Activated CD8-positive, alpha-beta T cell treated with anti-CD3 and anti-CD28 coated beads for 36 hours (primary cell): ENCODE measurements around the gene GTF2H4. TPM values are rescaled to one million over a fixed set of nuclear protein-coding genes. Genes with fewer than 3 reads are reported as not detected.

ENCODE experiments used
- ATAC-seq: fragments of 200-7000 bp; cut with Tn5 transposase; one replicate; pipeline ENCODE4 v1.10.0; 2021; ENCODE audit warnings: mild to moderate bottlenecking, moderate library complexity
- CTCF ChIA-PET: fragments of 350-600 bp; sonication (Branson Sonifier 250); formaldehyde crosslinking; loops from one replicate; lab custom pipeline; 2021; ENCODE audit warnings: antibody characterized with exemption; lab: Charles Lee
- POLR2A ChIA-PET: fragments of 350-600 bp; sonication (Branson Sonifier 250); formaldehyde crosslinking; loops from one replicate; lab custom pipeline; 2021; ENCODE audit warnings: antibody characterized with exemption; lab: Charles Lee
- DNase-seq: peaks from one replicate; pipeline ENCODE4 v3.0.0-alpha.2; 2020
- H3K27ac Mint-ChIP-seq: one replicate; pipeline ENCODE4 v1.8.0; 2021; ENCODE audit warnings: mild to moderate bottlenecking, mixed read lengths
- H3K27me3 Mint-ChIP-seq: one replicate; pipeline ENCODE4 v1.8.0; 2021; ENCODE audit warnings: mixed read lengths
- H3K36me3 Mint-ChIP-seq: one replicate; pipeline ENCODE4 v1.8.0; 2021; ENCODE audit warnings: low read depth, mixed read lengths
- H3K4me1 Mint-ChIP-seq: one replicate; pipeline ENCODE4 v1.8.0; 2021; ENCODE audit warnings: low read depth, mixed read lengths
- H3K4me3 Mint-ChIP-seq: one replicate; pipeline ENCODE4 v1.8.0; 2021; ENCODE audit warnings: mild to moderate bottlenecking, moderate library complexity, mixed read lengths
- H3K9me3 Mint-ChIP-seq: one replicate; pipeline ENCODE4 v1.8.0; 2021; ENCODE audit warnings: mixed read lengths
- CTCF ChIP-seq: fragments of 200-600 bp; IDR thresholded peaks from one replicate; pipeline ENCODE4 v1.8.0; 2022; ENCODE audit warnings: antibody characterized with exemption, mild to moderate bottlenecking
- intact Hi-C: fragments of 100-400 bp; cut with micrococcal nuclease; formaldehyde crosslinking; loops from one replicate; pipeline ENCODE4 v1.10.0; 2022
- total RNA-seq, 2 experiments: library from RNA; stranded (reverse); gene quantifications; one replicate each; pipeline ENCODE4 v1.2.3, GENCODE V29; 2021

Gene GTF2H4
- total RNA-seq, 2 experiments from 2014 or later = 37.1 to 41.9 TPM

DNA sequence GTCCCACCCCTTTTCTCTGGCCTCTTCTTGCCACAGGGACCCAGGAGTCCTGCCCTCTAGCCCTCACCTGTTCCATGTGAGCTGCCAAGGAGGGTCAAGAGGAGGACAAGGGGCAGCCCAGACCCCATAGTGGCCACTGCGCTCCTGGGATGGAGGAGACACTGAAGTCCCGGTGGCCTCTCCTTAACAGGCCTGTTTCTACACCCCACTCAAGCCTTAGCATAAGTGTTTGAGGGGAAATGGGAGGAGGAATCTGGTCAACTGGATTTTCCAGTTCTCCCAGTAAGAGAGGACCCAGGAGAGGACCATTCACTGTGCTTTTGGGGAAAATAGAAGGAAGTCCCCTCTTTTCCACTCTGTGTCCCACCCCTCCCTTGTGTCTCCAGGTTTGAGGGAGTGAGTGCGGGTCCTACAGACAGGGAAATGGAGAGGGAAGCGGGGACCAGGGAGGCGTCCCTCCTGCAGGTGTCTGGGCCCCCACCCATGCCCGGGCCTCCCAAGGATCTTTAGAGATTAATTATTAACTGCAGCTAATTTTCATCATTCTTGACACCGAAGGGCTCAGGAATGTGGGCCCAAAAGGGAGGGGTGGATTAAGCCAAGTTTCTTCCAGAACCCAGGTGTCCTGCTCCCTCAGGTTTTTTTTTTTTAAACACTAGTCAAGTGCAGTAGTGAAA, 24.1 kb downstream of the GTF2H4 start, which contains the start of gene SFTA2:
Gene SFTA2, minus strand, starts transcription at position 202 of the 677 bp plus-strand sequence. Its CDS starts 74 bp downstream, at position 128.
- CTCF ChIA-PET = interaction anchor here (1.2 kb wide), 1 partner anchor 155 kb away, joined by 5 read pairs; no protein-coding TSS in a partner anchor
- H3K27ac Mint-ChIP-seq = no peak within 1 kb of the TSS
- TF ChIP-seq CTCF = no peak
- intact Hi-C loops = no loop called here
- H3K36me3 Mint-ChIP-seq = peaks cover 21% of the 10 kb centered on the region
- H3K9me3 Mint-ChIP-seq = peaks cover 8% of the 10 kb centered on the region
- no peaks in the 10 kb centered on the region for H3K27me3 Mint-ChIP-seq
- no peak within 1 kb of the TSS for H3K4me3 Mint-ChIP-seq
- DNase-seq (no peak), ATAC-seq (no peak)
- H3K4me1 Mint-ChIP-seq = no peaks in the 10 kb centered on the region
- POLR2A ChIA-PET = no interaction called here

- ATAC-seq = no peak
- H3K4me3 Mint-ChIP-seq = no peak overlapping the region
- ChIA-PET CTCF (no interaction called here), POLR2A (no interaction called here)
- H3K9me3 Mint-ChIP-seq = peaks cover 8% of the 10 kb centered on the region
- no peak for DNase-seq
- no peak overlapping the region for H3K27ac Mint-ChIP-seq
- intact Hi-C loops = no loop called here
- peaks cover 16% of the 10 kb centered on the region for H3K36me3 Mint-ChIP-seq
- no peak for TF ChIP-seq CTCF
- no peaks in the 10 kb centered on the region for H3K4me1 Mint-ChIP-seq
- peaks cover 2% of the 10 kb centered on the region for H3K27me3 Mint-ChIP-seq
Measured at GRCh38 chr6:30932665-30933365, 24.8 kb downstream of the GTF2H4 start.

DNA sequence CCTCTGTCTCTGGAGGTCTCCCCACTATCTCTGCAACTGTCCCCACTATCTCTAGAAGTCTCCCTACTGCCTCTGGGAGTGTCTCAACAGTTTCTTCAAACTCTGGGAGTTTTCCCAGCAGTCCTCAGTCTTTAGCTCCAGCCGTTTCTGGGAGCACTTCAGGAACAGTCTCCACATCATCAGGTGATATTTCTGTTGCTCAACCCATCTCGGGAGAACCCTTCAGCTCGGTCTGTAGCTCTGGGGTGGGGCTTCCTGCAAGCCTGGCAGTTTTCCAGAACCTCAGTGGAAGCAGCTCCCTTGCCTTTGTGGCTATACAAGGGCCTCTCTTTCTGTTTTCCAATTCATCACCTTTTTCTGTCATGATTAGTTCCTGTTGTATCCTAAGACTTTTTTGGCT, 27.0 kb downstream of the GTF2H4 start:
- Mint-ChIP-seq H3K4me1 (no peaks in the 10 kb centered on the region), H3K27me3 (peaks cover 11% of the 10 kb centered on the region), H3K9me3 (no peaks in the 10 kb centered on the region), H3K36me3 (no peaks in the 10 kb centered on the region), H3K27ac (no peak overlapping the region), H3K4me3 (no peak overlapping the region)
- CTCF ChIA-PET = interaction anchor here (1.1 kb wide), 2 partner anchors 17 to 194 kb away, joined by 3 read pairs; no protein-coding TSS in a partner anchor
- POLR2A ChIA-PET = no interaction called here
- no peak for TF ChIP-seq CTCF
- intact Hi-C loops = no loop called here
- DNase-seq = no peak
- ATAC-seq = no peak

DNA sequence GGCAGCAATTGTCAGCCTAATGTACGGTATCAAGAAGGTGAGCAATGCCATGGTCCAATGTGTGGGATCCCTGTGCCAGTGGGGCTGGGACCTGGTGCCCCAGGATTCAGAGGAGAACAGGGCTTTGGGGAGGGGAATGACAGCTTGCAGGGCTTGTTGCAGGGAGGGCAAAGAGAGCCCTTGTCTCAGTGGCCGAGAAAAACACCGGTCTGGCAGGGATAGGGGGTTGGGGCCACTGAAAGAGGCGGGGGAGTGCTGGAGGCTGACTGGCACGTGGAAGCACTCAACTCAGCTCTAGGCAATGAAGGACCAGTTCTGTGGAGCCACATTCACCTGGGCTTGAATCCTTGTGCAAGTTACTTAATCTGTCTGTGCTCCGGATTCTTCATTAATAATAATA, 29.3 kb downstream of the GTF2H4 start:
- Mint-ChIP-seq H3K9me3 (no peaks in the 10 kb centered on the region), H3K36me3 (no peaks in the 10 kb centered on the region), H3K4me1 (no peaks in the 10 kb centered on the region), H3K27me3 (peaks cover 23% of the 10 kb centered on the region), H3K27ac (no peak overlapping the region), H3K4me3 (no peak overlapping the region)
- intact Hi-C loops = no loop called here
- ChIA-PET CTCF (interaction anchor here (0.8 kb wide), 1 partner anchor 101 kb away, joined by 3 read pairs; no protein-coding TSS in a partner anchor), POLR2A (no interaction called here)
- DNase-seq (no peak), ATAC-seq (no peak)
- no peak for TF ChIP-seq CTCF

DNA sequence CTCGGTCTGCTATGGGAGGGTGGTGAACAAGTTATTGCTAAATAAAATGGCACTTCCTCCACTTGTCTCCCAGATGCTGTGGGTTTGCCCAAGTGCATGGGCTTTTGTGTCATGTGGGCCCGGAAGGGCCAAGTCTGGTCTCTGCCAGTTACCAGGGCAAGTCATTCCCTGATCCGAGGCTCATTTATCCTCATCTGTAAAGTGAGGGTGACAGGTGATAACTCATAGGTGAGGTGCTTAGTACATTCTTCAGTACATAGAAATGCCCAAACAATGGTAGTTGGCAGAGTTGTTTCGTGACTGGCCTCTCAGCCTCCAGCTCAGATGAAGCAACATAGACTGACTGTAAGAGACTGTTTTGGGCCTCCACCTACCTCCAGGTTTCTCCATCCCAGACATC, 30.7 kb downstream of the GTF2H4 start:
- Mint-ChIP-seq H3K4me1 (no peaks in the 10 kb centered on the region), H3K9me3 (no peaks in the 10 kb centered on the region), H3K27ac (no peak overlapping the region), H3K36me3 (no peaks in the 10 kb centered on the region), H3K27me3 (peaks cover 35% of the 10 kb centered on the region), H3K4me3 (no peak overlapping the region)
- intact Hi-C loops = no loop called here
- ATAC-seq = no peak
- TF ChIP-seq CTCF = no peak
- POLR2A ChIA-PET = no interaction called here
- no peak for DNase-seq
- CTCF ChIA-PET = interaction anchor here (1.5 kb wide), 1 partner anchor 20 kb away, joined by 5 read pairs; no protein-coding TSS in a partner anchor
